Measurements from ENCODE around the gene DCANP1. TPM values are rescaled to one million over a fixed set of nuclear protein-coding genes. Genes with fewer than 3 reads are reported as not detected.

The DCANP1 gene
- total RNA-seq, 1 donor from 2014 or later: not detected

GRCh38 chr5:135460246-135461033, 13.3 kb upstream of the DCANP1 start:
- H3K4me3 Mint-ChIP-seq (ENCODE audit: low read depth): no peak overlapping the region
- H3K27me3 Mint-ChIP-seq (ENCODE audit: low read depth): peaks cover 20% of the 10 kb centered on the region
- H3K27ac Mint-ChIP-seq: no peak overlapping the region
- intact Hi-C loops (cut with micrococcal nuclease): loop anchor here (10.0 kb wide), 1 partner anchor 374 kb away; the partner anchor contains the start of gene SLC25A48
- DNase-seq (ENCODE audit: low spot score): no peak
- H3K4me1 Mint-ChIP-seq (ENCODE audit: low read depth): no peaks in the 10 kb centered on the region
- no peaks in the 10 kb centered on the region for H3K9me3 Mint-ChIP-seq
- no peaks in the 10 kb centered on the region for H3K36me3 Mint-ChIP-seq (ENCODE audit: low read depth)

- Mint-ChIP-seq H3K27ac (no peak overlapping the region), H3K4me1 (ENCODE audit: low read depth) (no peaks in the 10 kb centered on the region), H3K27me3 (ENCODE audit: low read depth) (peaks cover 14% of the 10 kb centered on the region), H3K4me3 (ENCODE audit: low read depth) (no peak overlapping the region), H3K36me3 (ENCODE audit: low read depth) (no peaks in the 10 kb centered on the region), H3K9me3 (no peaks in the 10 kb centered on the region)
- intact Hi-C loops (cut with micrococcal nuclease): no loop called here
- DNase-seq (ENCODE audit: low spot score): no peak
Measured at GRCh38 chr5:135458921-135459331, 11.8 kb upstream of the DCANP1 start.

- no peaks in the 10 kb centered on the region for H3K9me3 Mint-ChIP-seq
- no peak overlapping the region for H3K27ac Mint-ChIP-seq
- H3K27me3 Mint-ChIP-seq (ENCODE audit: low read depth): peaks cover 17% of the 10 kb centered on the region
- H3K4me1 Mint-ChIP-seq (ENCODE audit: low read depth): no peaks in the 10 kb centered on the region
- no peak overlapping the region for H3K4me3 Mint-ChIP-seq (ENCODE audit: low read depth)
- intact Hi-C loops (cut with micrococcal nuclease): no loop called here
- no peaks in the 10 kb centered on the region for H3K36me3 Mint-ChIP-seq (ENCODE audit: low read depth)
- DNase-seq (ENCODE audit: low spot score): no peak
Measured at GRCh38 chr5:135458356-135458755, 11.2 kb upstream of the DCANP1 start.

GRCh38 chr5:135457424-135458071, 10.4 kb upstream of the DCANP1 start:
- peak; percentile 34 for DNase-seq (ENCODE audit: low spot score)
- Mint-ChIP-seq H3K4me3 (ENCODE audit: low read depth) (no peak overlapping the region), H3K27ac (no peak overlapping the region), H3K4me1 (ENCODE audit: low read depth) (no peaks in the 10 kb centered on the region), H3K27me3 (ENCODE audit: low read depth) (peaks cover 21% of the 10 kb centered on the region), H3K36me3 (ENCODE audit: low read depth) (no peaks in the 10 kb centered on the region), H3K9me3 (no peaks in the 10 kb centered on the region)
- intact Hi-C loops (cut with micrococcal nuclease): no loop called here

GRCh38 chr5:135456238-135457099, 9.3 kb upstream of the DCANP1 start:
- peaks cover 20% of the 10 kb centered on the region for H3K27me3 Mint-ChIP-seq (ENCODE audit: low read depth)
- H3K4me1 Mint-ChIP-seq (ENCODE audit: low read depth): no peaks in the 10 kb centered on the region
- intact Hi-C loops (cut with micrococcal nuclease): no loop called here

GRCh38 chr5:135455876-135456237, 8.7 kb upstream of the DCANP1 start:
- no peak for DNase-seq (ENCODE audit: low spot score)

More at GRCh38 chr5:135456238-135457099, 9.3 kb upstream of the DCANP1 start:
- no peak overlapping the region for H3K4me3 Mint-ChIP-seq (ENCODE audit: low read depth)
- no peak for DNase-seq (ENCODE audit: low spot score)
- no peaks in the 10 kb centered on the region for H3K36me3 Mint-ChIP-seq (ENCODE audit: low read depth)
- H3K27ac Mint-ChIP-seq: no peak overlapping the region
- no peaks in the 10 kb centered on the region for H3K9me3 Mint-ChIP-seq

GRCh38 chr5:135454946-135455345, 7.8 kb upstream of the DCANP1 start:
- no peak for DNase-seq (ENCODE audit: low spot score)
- no peaks in the 10 kb centered on the region for H3K36me3 Mint-ChIP-seq (ENCODE audit: low read depth)
- intact Hi-C loops (cut with micrococcal nuclease): no loop called here

More at GRCh38 chr5:135455876-135456237, 8.7 kb upstream of the DCANP1 start:
- no peak overlapping the region for H3K27ac Mint-ChIP-seq
- intact Hi-C loops (cut with micrococcal nuclease): no loop called here
- no peak overlapping the region for H3K4me3 Mint-ChIP-seq (ENCODE audit: low read depth)
- no peaks in the 10 kb centered on the region for H3K36me3 Mint-ChIP-seq (ENCODE audit: low read depth)
- H3K27me3 Mint-ChIP-seq (ENCODE audit: low read depth): peaks cover 17% of the 10 kb centered on the region
- H3K9me3 Mint-ChIP-seq: no peaks in the 10 kb centered on the region
- H3K4me1 Mint-ChIP-seq (ENCODE audit: low read depth): no peaks in the 10 kb centered on the region

GRCh38 chr5:135453613-135454012, 6.5 kb upstream of the DCANP1 start:
- no peaks in the 10 kb centered on the region for H3K9me3 Mint-ChIP-seq
- DNase-seq (ENCODE audit: low spot score): no peak
- H3K4me3 Mint-ChIP-seq (ENCODE audit: low read depth): no peak overlapping the region
- intact Hi-C loops (cut with micrococcal nuclease): no loop called here
- no peaks in the 10 kb centered on the region for H3K4me1 Mint-ChIP-seq (ENCODE audit: low read depth)
- no peaks in the 10 kb centered on the region for H3K36me3 Mint-ChIP-seq (ENCODE audit: low read depth)
- H3K27ac Mint-ChIP-seq: no peak overlapping the region
- H3K27me3 Mint-ChIP-seq (ENCODE audit: low read depth): peaks cover 13% of the 10 kb centered on the region

More at GRCh38 chr5:135454946-135455345, 7.8 kb upstream of the DCANP1 start:
- no peak overlapping the region for H3K27ac Mint-ChIP-seq
- H3K4me1 Mint-ChIP-seq (ENCODE audit: low read depth): no peaks in the 10 kb centered on the region
- peaks cover 13% of the 10 kb centered on the region for H3K27me3 Mint-ChIP-seq (ENCODE audit: low read depth)
- H3K9me3 Mint-ChIP-seq: no peaks in the 10 kb centered on the region
- H3K4me3 Mint-ChIP-seq (ENCODE audit: low read depth): no peak overlapping the region

GRCh38 chr5:135452321-135453030, 5.3 kb upstream of the DCANP1 start, which contains the start of gene TIFAB:
TIFAB (minus strand) TSS chr5:135452351; CDS start chr5:135449939, 2,412 bp downstream.
- Mint-ChIP-seq H3K36me3 (ENCODE audit: low read depth) (no peaks in the 10 kb centered on the region), H3K4me1 (ENCODE audit: low read depth) (no peaks in the 10 kb centered on the region), H3K4me3 (ENCODE audit: low read depth) (no peak within 1 kb of the TSS), H3K27me3 (ENCODE audit: low read depth) (peaks cover 10% of the 10 kb centered on the region), H3K9me3 (no peaks in the 10 kb centered on the region), H3K27ac (no peak within 1 kb of the TSS)
- DNase-seq (ENCODE audit: low spot score): no peak
- intact Hi-C loops (cut with micrococcal nuclease): no loop called here

- Mint-ChIP-seq H3K4me3 (ENCODE audit: low read depth) (no peak overlapping the region), H3K36me3 (ENCODE audit: low read depth) (no peaks in the 10 kb centered on the region), H3K9me3 (no peaks in the 10 kb centered on the region), H3K27ac (no peak overlapping the region), H3K27me3 (ENCODE audit: low read depth) (peaks cover 10% of the 10 kb centered on the region), H3K4me1 (ENCODE audit: low read depth) (no peaks in the 10 kb centered on the region)
- no peak for DNase-seq (ENCODE audit: low spot score)
- intact Hi-C loops (cut with micrococcal nuclease): no loop called here
Measured at GRCh38 chr5:135451581-135452320, 4.6 kb upstream of the DCANP1 start.

- no peak overlapping the region for H3K27ac Mint-ChIP-seq
- H3K36me3 Mint-ChIP-seq (ENCODE audit: low read depth): no peaks in the 10 kb centered on the region
- no peaks in the 10 kb centered on the region for H3K4me1 Mint-ChIP-seq (ENCODE audit: low read depth)
- no peaks in the 10 kb centered on the region for H3K9me3 Mint-ChIP-seq
- no peak for DNase-seq (ENCODE audit: low spot score)
- intact Hi-C loops (cut with micrococcal nuclease): no loop called here
- H3K4me3 Mint-ChIP-seq (ENCODE audit: low read depth): no peak overlapping the region
- H3K27me3 Mint-ChIP-seq (ENCODE audit: low read depth): peaks cover 10% of the 10 kb centered on the region
Measured at GRCh38 chr5:135450952-135451351, 3.8 kb upstream of the DCANP1 start.

GRCh38 chr5:135450336-135450735, 3.2 kb upstream of the DCANP1 start:
- H3K27ac Mint-ChIP-seq: no peak overlapping the region
- H3K4me3 Mint-ChIP-seq (ENCODE audit: low read depth): no peak overlapping the region

More at GRCh38 chr5:135450336-135450735, 3.2 kb upstream of the DCANP1 start:
- no peaks in the 10 kb centered on the region for H3K4me1 Mint-ChIP-seq (ENCODE audit: low read depth)
- no peaks in the 10 kb centered on the region for H3K9me3 Mint-ChIP-seq
- intact Hi-C loops (cut with micrococcal nuclease): no loop called here
- no peaks in the 10 kb centered on the region for H3K36me3 Mint-ChIP-seq (ENCODE audit: low read depth)
- peaks cover 10% of the 10 kb centered on the region for H3K27me3 Mint-ChIP-seq (ENCODE audit: low read depth)
- no peak for DNase-seq (ENCODE audit: low spot score)

Measured in activated T-helper 2 cell treated with anti-CD3 and anti-CD28 coated beads, Interferon-gamma antibody, Interleukin-2, Interleukin-4, amounts not matched to agents 10 μg/mL and 5 μg/mL and 100 μg/mL, durations not matched to agents 14 hours and 24 hours and 36 hours (primary cell).